COLO829 (cell line): Measurements from ENCODE around the gene XPA.
"Not testable (repeated sequence)": the region's sequence is repeated elsewhere in the genome, so short reads cannot be mapped to it uniquely, and the experiment has no call there.

Experiments
- DNase-seq: peaks from one replicate; pipeline ENCODE4 v3.0.0; 2012; ENCODE audit warnings: low spot score

Gene XPA

DNA sequence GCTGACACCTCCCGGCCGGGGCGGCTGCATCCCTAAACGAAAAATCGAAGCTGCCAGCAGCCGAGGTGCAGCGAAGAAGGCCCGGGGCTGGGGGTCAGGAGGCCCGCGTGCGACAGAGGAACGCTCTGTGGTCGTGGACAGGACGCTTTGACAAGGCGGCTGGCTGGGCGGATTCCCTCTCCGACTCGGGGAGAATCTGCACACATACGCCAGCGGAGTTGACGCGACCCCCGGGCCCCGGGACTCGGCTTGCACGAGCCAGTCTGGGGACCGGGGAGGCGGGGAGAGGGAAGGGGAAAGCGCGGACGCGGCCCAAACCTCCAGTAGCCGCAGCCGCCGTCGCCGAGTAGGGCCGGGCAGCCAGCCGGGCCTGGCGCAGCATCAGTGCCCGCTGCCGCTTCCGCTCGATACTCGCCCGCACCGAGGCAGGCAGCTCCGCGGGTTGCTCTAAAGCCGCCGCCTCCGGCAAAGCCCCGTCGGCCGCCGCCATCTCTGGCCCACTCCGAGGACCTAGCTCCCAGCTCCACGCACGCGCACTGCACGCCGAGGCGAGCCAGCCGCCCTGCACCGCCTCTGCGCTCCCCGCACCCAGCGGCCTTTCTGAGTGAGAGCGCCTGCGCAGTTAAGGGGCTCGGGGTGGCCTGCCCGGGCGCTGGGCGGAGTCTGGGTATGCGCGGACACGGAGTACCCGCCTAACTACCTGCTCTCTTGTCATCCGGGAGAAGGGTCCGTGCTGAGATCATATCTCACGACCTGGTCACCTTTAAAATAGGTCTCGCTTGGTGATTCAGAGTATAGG lies at the start of gene XPA:
TSS of gene XPA (minus strand) at position 538 of the 799 bp plus-strand sequence. CDS start at position 490, 48 bp downstream.
- peak; percentile 99 for DNase-seq

DNA sequence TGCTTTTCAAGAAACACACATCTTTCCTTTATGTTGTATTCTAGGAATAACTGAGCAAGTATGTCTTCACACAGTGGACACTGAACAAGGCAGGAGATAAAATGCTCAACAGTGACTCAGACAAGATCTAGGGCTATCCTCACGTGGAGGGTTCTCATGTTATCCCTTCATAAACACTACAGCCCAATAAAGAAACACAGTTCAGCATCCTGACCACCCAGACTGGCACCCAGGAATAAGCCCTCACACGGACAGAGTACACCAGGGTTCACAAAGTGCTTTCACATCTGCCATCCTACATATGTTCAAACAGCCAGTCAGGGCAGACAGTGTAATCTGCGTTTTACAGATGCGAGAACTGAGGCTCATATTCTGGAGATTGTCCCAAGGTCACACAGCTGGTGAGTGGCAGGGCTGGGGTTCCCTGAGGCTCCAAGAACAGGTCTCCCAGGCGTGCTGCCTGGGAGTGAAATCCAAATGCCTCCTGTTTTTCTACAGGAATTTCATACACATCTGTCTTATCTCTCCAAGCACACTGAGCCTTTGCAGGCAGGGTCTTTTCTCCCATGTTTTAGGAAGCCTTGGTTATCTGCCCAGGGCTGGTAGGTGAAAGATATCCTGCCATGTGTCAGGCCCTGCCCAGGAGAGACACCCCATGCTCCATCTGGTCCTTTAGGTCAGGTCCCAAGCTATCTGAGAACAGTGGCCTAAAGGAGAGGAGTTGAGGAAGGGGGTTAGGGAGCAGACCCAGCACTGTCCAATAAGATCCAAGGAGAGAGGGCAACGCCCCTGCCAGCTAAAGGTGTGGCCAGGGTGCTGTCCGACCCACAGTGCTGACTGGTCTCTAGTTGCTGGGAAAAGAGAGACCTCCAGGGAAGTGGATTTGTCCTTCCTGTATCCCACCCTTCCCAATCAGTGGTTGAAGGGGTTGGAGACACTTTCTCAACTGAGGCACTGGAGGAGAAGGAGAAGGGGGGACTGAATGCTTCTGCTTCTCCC lies 47.9 kb upstream of the XPA start:
- DNase-seq: no peak

DNA sequence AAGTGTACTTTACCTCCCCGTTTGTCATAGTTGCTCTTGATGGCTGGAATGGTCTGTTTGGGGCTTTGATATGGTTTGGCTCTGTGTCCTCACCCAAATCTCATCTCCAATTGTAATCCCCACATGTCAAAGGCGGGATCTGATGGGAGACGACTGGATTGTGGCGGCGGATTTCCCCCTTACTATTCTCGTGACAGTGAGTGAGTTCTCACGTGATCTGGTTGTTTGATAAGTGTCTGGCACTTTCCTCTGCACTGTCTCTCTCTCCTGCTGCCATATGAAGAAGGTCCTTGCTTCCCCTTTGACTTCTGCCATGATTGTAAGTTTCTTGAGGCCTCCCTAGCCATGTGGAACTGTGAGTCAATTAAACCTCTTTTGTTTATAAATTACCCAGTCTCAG lies 46.9 kb upstream of the XPA start:
- DNase-seq: not testable (repeated sequence)

DNA sequence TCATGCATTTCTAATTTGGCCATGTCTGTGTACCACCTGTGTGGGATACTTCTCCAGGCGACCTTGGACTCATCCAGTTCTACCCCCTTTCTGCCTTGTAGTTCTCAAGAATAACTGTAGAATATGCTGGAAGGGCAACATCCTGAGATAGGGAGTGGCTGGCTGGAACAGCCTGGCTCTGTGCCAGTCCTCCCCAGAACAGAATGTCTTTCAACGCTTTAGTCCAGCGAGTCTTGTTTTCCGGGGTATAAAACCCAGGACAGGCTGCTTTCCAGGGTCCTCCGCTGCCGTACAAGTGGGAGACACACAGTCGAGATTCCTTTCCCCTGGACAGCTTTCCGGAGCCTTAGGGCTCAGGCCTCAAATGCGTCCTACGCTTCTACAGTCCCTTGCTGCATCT lies 45.4 kb upstream of the XPA start:
- DNase-seq: no peak

DNA sequence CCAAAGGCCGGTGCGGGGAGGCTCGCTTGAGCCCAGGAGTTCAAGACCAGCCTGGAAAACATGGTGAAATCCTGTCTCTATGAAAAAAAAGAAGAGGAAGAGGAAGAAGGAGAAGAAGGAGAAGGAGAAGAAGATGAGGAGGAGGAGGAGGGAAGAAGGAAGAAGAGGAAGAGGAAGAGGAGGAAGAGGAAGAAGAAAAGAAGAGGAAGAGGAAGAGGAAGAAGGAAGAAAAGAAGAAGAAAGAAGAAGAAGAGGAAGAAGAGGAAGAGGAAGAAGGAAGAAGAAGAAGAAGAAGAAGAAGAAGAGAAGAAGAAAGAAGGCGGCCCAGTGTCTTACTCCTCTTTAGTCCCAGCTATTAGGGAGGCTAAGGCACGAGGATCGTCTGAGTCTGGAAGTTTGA lies 44.8 kb upstream of the XPA start:
- no peak for DNase-seq

DNA sequence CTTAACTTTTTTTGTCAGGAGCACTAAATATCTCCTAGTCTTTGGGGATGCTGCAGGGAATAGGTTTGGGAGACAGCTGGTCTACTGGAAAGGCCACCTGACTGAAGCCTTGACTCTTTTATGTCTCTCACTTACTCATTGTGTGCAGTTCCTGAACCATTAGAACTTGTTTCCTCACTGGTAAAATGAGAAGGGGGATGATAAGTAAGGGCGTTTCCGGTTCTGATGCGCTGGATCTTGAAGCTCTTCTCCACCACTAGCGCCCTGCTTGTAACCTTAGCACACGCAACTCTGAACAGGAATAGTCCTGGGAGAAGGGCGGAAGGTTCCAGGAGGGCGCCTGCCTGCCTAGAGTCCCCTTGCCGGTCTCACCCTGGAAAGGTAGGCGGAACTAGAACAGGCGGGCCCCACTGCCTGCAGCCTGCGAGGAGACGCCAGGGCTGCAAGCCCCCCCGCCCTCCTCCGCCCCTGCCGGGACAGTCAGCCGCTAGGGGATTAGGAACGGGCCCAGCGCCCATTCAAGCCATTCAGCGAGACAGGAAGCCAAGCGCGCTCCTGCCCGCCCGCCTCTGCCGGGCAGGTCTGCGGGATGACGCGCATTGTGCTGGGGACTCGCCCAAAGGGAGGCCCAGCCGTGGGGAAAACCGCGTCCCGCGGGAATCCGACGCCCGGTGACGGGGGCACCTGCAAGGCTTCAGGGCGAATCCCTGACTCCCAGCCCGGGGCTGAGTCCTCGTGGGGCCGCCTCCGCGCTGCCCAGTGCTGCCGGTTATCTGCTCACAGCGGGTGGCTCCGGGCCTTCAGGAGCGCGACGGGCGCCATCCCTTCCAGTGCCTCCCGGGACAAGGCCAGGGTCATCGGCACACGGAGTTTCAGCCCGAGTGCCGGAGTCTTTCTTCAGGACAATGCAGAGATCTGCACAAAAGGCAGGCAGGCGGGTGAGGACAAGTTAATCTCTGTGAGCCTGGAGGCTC lies 44.0 kb upstream of the XPA start:
- DNase-seq: no peak

DNA sequence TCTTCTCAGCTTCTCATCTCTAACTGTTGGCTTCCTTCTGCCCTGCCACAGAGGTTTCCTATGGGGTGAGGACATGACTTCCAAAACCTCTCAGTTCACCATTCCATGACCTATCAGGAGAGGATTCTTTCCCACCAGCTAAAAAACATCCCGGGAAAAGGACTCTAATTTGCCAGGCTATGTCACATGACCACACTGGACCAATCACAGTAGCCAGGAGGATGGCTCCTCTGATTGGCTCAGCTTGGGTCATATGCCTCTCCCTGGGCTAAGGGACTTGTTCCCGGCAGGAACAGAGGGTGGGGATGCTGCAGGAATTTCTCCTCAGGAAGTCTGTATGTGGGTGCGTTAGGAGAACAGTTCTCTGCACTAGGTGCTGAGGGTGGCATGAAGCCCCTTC lies 40.3 kb upstream of the XPA start:
- peak; percentile 42 for DNase-seq

DNA sequence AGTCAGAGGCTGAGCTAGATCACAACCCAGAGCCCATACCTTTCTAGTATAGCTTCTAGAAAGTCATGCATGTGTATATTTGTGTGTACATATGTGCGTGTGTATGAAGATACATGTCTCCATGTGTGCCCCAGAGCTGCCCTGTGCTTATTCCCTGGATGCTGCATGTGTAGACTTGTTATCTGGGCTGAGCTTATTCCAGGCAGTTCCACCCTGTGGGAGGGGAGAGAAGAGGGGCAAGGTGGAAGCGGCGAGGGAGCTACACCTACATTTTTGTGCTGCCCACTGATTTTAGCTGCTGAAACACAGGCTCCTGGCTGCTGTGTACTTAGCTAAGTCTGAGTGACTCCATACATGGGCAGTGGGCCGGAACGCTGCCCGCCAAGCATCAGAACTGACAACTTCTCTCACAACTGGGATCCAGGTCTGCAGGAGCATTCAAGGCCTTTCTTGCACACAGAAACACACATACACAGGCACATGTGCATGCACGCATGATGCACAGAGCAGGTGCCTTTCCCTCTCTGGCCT lies 38.0 kb upstream of the XPA start:
- no peak for DNase-seq

DNA sequence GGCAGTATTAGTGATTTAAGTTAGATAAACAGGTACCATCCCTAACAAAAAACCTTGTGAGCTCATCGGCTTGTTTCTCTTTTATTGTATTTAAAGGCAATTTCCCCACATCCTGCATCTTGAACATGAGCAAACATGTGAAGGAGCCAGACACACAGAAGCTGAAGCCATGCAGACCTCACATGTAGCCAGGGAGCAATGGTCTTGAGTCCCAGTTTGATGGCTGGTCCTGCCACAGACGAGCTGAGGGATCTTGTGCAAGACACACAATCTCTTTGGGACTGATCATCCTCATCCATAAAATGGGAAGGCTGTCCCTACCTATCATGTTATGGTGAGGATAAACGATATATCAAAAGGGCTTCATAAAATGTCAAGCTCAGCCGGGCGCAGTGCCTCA lies 29.6 kb upstream of the XPA start:
- DNase-seq: no peak

DNA sequence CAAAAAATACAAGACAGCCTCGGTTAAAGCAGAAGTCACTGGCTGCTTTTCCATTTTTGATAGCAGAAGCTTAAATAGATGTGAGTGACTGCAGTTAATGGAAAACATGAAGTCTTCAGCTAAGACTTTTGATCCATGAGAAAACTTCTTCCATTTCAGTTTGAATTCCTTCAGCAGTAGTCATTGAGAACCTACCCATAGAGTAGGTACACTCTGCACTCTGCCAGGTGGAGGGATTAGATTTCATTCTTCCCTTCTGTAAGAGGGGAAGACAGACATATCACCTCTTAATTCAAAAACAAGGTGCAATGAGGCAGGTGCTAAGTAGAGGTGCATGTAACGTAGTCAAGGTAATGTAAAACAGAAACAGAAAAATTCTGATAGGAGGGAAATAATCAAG lies 26.7 kb upstream of the XPA start:
- DNase-seq: no peak

DNA sequence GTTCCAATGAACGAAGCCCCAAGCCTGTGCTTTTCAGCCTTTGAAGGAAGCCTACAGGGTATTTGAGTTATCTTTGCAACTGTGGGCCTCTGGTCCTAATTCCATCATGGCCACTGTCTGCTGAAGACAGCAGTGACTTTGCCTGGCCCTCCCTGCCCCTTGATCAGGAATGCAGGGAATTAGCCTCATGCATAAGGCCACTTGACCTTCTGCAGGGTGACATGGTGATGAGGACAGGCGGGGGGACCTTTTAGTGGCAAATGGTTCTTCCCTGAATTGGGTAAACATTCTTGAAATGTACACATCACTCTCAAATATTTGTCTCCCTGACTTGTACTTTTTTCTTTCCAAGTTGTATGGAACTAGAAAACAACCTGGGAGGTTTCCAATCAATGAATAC lies 25.2 kb upstream of the XPA start:
- DNase-seq: no peak

DNA sequence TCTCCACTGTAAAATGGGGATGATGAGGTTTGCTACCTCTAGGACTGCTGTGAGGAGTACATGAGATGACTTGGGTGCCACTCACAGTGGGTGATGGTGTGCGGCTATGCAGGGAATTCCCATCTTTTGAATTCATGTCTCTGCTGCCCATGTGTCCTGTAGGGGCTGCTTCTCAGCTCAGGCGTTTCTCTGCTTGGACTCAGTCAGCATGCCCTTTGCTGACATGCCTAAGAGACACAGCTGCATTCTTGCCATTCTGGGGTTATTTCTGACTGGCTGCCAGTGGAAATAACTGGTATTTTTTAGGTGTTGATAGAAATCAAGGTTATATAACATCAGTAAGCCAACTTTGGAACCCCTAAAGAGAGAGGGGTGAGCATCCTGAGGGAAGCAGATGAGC lies 24.3 kb upstream of the XPA start:
- no peak for DNase-seq

DNA sequence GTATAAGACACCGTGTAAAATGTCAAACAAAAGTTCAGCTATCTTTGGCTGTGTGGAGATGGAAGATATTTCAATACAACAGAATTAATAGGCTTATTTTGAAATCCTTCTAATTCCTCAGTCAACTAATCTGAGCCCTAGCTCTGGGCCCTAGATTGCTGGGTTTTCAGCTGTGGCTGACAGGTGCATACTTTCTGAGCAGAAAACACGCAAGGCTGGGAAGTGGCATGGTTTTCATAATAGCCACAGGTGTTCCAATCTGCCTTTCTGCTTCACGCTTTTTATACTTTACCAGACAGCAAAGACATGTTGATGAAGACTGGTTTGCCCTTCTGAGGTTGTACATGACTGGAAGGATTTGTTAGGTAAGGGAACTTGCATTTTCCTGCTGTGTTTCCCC lies 20.7 kb upstream of the XPA start:
- no peak for DNase-seq

DNA sequence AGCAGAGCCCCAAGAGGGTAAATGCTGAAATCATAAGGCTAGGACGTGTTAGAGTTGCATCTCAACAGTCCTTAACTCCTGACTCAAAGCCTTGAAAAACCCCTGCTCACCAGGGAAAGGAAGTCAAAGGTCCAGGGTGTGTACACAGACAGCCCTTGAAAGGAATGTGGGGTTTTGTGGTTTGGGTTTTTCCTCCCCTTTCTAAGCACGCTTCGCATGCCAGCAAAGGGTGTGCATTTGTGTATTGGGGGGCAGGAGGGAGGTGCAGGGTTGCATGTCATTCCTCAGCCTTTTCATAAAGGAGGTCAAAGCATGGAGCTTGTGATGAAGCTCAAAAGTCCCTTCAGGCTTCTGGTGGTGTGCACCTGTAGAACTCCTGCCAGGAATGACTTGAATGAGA lies 17.3 kb upstream of the XPA start:
- DNase-seq: no peak

DNA sequence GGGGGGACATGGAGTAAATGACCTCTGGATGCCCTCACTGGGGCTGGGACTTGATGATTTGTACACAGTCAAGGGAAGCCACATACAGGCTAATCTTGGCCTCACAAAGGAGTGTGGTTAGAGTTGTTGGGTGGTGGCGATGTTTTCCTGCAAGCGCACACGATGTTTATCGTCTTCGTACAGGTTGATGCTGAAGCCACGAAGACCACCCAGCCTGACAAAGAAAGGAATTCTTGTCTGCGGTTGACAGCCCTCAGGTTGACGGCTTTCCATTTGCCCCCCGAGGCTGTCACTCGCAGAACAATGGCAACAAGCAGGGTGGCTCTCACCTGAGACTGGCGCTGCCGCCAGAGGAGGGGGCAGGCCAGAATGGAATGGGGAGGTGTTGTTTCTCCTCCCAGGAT lies 14.1 kb upstream of the XPA start:
- DNase-seq: no peak

DNA sequence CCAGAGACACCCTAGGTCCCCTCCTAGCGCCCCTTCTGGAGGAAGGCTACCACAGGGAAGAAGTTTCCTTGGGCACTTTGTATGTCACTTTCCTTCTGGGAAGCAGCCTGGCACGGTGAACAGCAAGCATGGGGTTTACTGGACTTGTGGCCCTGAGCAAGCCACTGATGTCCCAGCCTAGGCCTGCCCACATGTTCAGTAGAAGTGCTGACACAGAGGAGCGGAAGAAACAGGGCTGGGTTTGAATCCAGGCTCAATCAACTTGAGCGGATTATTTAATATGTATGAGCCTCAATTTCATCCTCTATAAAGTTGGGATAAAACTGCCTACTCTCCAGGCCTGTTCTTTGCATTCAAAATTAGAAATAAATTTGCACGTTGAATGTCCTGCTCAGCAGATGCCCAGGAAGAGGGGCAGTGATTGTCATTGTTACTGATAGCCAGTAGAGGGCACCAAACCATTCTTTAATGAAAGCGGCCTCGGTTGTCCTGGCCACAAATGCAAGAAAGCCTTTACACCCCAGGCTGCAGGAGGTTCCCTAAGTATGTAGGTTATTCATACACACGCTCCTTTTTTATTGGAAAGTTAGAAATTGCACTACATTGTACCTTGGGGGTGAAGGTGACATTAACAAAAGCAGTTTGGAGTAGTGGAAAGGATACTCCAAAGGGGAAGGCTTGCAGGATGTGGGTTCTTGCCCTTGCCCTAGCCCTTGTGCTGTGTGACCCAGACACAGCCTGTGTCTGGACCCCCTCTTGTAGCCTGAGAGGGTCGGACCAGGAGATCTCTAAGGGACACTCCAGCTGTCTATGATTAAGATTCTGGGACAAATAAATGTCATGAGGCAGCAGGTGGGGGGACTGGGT lies 13.4 kb upstream of the XPA start:
- DNase-seq: peak; percentile 89

DNA sequence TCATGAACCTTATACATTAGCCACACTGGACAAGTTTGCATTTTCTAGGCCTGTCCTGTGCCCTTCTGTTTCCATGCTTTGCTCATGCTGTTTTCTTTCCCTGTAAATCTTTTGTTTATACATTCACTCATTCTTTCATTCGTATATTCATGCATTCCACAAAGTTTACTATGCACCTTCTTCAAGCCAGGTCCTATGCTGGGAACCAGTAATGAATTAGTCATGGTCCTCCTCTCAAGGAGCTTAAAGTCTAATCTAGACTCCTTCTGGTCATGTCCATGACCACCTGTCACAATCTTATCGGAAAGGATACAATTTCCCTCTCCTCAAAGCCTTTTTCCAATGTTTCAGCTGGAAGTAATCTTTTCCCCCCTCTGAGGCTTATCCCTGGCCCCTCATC lies 9.1 kb upstream of the XPA start:
- DNase-seq: no peak

DNA sequence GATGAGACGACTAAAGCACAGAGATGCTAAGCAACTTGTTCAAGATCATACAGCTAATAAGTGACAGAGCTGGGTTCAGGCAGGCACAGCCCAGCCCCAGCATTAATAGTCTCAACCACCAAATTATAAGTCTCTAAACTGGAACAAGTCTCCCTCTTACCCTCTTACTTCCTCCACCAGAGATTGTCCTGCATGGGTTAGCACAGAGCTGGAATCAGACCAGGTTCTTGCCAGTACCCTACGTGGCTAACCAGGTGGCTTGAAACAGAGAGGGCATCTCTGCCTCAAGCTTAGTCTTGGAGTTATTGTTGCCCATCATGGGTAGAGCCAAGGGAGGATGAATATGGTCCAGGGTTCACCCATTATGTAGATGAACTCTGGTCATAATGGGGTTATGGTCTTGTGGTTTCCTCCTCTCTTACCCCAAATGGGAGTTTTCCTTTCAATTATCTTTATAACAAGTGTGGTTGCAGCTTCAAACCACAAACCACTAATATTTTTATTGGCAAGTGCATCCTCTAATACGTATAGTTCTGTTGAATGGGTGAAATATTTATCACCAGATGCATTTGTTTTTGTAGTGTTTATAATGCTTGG lies 8.3 kb upstream of the XPA start:
- DNase-seq: no peak

DNA sequence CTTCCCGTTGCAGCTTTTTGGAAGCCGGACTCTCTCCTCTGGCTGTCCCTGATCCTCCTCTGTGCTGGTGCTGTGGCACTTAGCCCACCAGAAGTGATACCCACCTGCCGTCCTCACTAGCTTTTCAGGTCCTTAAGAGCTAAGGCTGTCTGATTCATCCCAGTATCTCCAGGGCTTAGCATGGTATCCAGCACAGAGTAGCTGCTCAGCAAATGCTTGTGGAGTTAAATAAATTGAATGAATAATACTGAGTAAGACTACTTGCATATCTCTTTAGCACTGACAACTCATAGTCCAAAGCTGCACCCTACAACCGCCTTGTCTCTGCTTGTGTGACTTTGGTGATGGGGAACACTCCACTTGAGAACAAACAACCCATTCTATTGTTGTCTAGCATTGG lies 7.7 kb upstream of the XPA start:
- DNase-seq: no peak

DNA sequence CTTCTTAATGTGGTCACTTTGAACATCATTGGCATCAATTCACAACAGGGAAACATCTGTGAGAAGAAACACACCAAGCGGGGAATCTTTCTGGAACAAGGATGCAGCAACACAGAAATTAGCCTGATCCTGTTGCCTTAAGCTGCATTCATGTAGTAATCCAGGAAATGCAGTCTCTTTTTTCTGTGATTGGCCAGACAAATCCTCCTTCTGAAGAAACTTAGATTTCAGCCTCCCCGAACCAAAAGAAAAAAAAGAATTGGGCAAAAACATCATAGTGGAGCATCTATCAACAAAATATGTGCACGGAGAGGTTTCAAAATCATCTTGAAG lies 7.2 kb upstream of the XPA start:
- DNase-seq: no peak
